Stimulated activated CD8-positive, alpha-beta memory T cell treated with anti-CD3 and anti-CD28 coated beads, Interleukin-15, amount 100 ng/mL, for 1 hour (primary cell): ENCODE data around the gene TNS4.
"Not testable (repeated sequence)": the region's sequence is repeated elsewhere in the genome, so short reads cannot be mapped to it uniquely, and the experiment has no call there.

Experiments
- DNase-seq: peaks from one replicate; pipeline ENCODE4 v3.0.0-alpha.2; 2020; ENCODE audit warnings: low read depth

Gene TNS4

DNA sequence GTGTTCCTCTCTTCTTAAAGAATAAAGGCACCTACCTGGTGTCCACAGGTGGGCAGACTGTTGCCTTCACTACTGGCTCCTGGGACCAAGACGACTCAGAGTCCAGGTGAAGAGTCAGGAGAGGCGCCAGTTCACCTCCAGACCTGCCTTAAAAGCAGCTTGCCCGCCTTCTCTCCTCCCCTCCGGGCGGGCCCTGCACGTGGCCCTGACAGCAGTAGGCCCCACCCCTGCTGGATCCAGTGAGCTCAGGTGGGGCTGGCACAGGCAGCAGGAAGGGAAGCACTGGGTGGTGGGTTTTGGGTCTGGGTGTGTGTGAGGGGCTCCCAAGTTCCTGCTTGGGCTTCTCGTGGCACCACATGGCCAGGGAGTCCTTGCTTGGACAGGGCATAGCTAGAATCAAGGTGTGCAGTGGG is at the start of gene TNS4:
TNS4 (minus strand) TSS at position 125 of the 413 bp plus-strand sequence. CDS start 5,198 bp downstream, outside the sequence.
- no peak for DNase-seq

DNA sequence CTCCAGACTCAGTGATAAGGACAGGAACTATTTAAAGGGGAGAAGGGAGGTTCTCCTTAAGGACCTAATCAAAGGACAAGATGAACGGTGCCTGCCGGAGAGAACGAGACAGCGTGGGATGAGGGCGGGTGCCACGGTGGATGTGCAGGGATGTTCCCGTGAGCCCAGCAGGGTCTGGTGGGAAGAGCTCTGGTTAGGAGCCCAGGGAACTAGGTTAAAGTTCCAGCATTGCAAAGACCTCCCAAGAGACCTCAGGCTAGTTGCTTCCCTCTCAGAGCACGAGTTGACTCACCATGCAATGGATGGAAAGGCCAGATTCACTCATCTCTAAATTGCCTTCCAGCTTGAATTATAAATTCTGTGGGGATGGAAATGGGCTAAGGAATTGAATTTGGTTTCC is 49.2 kb upstream of the TNS4 start:
- no peak for DNase-seq

- no peak for DNase-seq
Observed at GRCh38 chr17:40548982-40549685, 47.7 kb upstream of the TNS4 start.

DNA sequence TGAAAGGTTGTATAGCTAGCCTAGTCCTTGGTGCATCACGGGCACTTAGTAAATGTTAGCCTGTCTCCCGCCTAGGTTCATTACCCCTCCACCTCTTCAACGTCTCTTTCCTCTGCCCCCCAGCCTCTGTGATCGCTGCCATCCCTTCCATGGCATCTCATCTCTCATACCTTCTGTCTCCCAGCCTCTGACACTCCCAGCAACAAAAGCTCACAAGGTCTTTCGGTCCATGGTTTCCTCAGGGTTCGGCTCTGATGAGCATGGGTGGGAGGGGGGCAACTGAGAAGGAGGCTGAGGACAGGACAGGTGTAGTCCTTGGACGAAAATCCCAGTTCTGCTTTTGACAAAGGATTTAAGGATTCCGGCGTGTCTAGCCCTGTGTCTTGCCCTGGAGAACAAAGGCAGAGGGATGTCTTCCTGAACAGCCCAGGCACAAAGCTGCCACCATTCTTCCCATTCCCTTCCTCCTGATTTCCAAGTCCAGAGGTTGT is 47.1 kb upstream of the TNS4 start:
- DNase-seq, result no peak

DNA sequence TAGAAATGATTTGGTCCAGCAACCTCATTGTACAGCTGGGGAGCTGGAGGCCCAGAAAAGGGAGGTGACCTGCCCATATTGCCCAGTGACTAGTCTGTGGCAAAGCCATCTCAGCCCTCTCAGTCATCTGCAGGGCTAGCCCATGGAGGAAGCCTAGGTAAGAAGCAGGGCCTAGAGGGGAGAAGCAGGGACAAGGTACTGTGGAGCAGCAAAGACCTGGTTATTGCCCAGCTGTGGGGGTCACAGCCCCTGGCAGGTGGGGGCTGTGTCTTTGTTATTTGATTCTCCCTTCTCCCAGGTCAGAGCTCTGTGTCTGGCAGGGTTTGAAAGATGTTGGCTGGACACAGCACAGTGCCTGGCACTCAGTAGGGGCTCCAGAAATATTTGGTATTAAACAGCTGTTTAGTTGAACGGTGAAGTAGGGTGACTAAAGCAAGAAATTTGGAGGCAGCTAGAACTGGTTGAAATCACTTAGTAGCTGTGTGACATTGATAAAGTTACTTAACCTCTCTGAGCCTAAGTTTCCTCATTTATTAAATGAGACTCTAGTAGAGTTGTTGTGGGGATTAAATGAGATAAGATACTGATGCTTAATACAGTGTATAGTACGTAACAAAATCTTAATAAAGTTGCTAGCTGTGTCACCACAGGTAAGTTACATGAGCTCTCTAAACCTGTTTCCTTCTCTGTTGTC is 46.5 kb upstream of the TNS4 start:
- DNase-seq, result no peak

DNA sequence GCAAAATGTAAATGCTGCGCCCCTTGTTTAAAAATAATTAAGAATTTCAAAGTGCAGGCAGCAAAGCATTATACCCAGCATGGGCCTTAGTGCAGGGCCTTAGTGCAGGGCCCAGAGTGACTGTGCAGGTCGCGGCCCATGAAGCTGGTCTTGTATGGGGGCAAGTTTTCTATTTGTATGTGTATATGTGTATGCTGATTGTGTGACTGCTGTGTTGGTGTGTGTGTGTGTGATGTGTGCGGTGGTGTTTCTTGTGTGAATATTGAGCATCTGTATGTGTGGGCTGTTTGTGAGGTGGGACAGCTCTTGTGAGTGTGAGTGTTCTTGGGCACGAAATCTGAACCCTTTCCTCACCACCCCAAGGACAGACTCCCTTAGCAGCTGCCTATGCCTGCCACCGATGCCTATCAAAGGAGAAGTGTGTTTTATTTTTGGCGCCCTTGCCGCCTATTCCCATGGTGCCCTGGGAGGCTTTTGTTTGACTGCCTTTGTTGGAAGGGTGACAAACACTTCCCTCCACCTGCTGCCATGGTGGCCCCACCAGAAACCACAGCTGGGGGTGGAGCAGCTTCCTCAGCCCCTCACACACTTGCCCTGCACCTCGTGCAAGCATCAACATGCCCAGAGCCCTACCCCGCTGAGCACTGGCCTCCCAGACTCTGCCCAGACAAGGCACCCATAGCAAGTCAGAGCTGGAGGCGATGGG is 45.8 kb upstream of the TNS4 start:
- no peak for DNase-seq

- DNase-seq, result not testable (repeated sequence)
Observed at GRCh38 chr17:40546497-40546896, 45.1 kb upstream of the TNS4 start.

GRCh38 chr17:40545660-40546059 is 44.2 kb upstream of the TNS4 start:
- DNase-seq, result no peak

DNA sequence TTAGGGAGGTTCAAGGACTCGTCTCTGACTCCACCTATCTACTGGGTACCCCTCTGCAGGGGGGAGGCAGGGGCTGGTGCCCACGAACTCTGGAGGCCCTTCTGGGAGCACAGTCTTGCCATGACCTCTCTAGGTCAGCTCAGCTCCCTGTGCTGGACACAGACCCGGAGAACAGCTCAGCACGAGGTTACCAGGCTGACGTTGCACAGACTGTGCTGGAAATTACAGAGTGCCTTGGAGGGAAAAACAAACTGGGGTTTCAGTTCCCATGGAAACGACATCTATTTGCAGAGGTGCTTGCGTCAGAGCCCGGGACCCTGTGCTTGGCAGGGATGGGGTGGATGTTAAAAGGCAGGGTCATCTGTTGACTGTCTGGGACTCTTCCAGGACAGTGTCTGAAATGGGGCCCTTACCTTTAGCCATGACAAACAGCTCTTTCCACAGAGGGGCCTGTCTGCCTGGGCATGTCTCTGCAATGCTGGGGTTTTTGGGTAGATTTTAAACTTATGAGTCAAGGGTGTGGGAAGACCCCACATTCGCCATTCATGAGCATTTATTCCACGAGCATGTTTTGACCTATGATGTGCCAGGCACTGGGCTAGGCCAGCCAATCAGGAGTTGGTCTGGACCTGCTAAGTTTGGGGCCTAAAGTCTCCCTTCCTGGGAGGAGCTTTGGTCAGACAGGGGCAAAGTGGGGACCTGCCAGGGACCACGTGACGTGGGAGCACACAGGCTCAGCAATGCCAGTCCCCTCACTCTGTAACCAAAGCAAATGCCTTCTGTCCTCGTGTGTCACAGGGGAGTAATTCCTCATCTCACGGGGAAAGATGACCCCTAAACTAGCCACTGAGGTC is 41.4 kb upstream of the TNS4 start:
- no peak for DNase-seq

- DNase-seq, result no peak
Observed at GRCh38 chr17:40541873-40542557, 40.6 kb upstream of the TNS4 start.

- no peak for DNase-seq
Observed at GRCh38 chr17:40541060-40541872, 39.8 kb upstream of the TNS4 start.

- DNase-seq, result no peak
Observed at GRCh38 chr17:40540448-40540847, 39.0 kb upstream of the TNS4 start.

DNA sequence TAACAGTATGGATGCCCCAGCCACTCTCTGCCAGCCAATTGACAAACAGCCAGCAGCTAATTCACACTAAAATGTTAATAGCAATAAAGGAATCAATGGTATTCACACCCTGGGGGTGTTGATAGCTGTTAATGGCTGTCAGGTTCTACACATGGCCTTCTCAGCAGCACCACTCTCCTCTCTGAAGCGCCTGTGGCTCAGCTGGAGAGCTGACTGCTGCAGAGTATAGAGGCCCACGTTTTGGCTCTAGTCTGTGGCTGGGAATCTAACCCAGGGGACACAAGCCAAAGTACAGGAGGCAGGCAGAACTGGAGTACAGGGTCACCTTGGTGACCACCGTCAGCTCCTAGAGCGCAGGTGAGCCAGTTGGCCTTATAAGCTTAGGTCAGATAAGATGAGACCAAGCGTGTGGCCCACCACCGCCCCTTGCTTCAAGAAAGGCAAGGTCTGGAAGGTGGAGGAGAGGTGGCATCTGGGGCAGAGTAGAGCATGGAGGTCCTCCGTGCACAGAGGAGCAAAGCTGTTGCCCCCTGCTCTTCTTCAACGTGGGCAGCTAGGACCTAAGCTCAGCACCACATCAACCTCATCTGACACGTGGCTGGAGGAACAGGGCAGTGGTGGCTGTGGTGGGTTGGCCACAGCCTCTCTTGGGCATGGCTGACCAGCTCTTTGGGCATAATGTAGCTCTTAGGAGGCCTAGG is 38.4 kb upstream of the TNS4 start:
- no peak for DNase-seq

DNA sequence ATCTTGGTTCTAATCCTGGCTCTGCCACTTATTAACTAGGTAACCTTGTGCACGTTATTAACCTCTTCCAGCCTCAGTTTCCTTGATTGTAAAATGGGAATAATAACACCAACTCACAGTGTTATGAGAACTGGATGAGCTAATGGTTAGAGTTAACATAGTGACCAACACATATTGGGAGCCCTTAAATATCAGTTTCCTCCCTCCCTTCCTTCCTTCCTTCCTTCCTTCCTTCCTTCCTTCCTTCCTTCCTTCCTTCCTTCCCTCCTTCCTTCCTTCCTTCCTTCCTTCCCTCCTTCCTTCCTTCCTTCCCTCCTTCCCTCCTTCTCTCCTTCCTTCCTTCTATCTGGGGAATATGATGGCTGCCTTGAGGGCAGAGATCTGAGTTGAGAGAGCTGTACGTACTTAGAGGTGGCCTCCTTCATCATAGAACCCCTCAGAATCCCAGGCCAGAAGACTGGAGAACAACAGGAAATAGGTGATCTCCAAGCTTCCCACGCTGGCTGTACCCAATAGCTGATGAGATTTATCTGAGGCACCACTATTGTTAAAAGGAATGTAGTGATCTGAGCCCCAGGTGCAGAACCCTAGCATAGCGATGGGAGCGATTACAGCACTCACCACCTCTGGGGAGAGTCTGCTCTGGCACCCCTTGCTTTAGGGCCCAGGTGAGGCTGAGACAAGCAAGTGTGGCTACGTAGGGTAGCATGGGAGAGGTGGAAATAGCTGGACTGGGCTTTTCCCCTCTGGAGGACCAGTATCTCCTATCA is 37.7 kb upstream of the TNS4 start:
- DNase-seq, result no peak

GRCh38 chr17:40538019-40538935 is 36.9 kb upstream of the TNS4 start:
- no peak for DNase-seq

DNA sequence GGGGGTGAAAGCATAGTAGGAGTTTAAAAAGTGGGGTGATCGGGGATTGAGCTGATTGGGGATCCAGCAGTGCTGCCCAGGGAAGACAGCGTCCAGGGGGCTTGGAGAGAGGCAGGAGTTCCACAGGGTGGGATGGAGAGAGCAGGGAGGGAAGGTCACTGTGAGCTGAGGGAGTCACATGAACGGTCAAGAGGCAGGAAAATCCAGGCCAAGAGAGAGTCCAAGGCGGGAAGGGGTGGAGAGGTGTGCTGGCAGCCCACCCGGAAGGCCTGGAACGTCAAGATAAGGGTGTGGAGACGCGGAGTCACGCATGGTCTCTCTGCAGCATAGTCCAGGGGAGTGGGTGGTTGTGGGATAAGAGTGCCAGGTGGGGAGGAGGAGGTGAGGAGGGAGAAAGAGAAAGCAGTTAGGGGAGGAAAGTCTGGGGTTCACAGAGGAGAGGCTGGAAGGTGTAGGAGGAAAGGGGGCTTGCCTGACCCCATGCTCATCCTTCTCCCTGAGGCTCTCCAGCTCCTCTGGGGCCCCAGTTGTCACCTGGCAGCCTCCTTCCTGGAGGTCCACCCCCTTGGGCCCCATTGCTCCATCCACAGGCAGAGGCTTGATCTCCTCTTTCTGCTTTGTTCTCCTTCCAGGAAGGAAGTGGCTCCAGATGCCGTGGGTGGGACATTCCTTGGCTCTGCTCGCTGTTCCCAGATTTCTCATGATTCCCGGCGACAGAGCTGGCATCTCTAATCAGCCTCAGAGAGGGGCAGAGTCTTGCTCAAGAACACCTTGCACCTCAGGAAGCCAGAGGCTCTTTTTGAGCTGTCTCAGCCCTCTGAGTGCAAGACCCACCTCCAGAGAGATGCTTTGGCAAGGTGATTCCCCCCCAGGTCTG is 35.1 kb upstream of the TNS4 start:
- DNase-seq, result no peak

DNA sequence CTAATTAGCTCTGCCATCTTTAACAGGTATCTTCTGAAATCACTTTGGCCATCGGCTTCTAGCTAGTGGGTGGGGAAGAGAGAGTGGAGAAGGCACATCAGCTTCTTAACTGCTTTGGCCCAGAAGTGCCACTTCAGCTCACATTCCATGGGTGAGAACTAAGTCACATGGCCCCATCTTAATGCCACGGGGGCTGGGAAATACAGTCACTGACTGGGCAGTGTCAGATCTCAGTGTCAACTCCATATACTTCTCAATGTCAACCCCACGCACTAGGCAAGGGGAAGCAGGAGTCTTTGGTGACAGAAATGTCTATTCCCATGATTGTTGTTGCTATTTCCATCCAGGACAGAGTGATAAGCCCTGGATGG is 34.5 kb upstream of the TNS4 start:
- no peak for DNase-seq
